GM18909 (cell line): ENCODE data around the gene TACSTD2.
A peak's percentile ranks its signal among the peaks of the same experiment; 100 is the strongest.
"Not testable (repeated sequence)": the region's sequence is repeated elsewhere in the genome, so short reads cannot be mapped to it uniquely, and the experiment has no call there.

Experiments used
- ATAC-seq: cut with Tn5 transposase; IDR thresholded peaks from one replicate; pipeline ENCODE4 v1.9.1; 2021; ENCODE audit warnings: mild to moderate bottlenecking; ENCODE audit not compliant: unreplicated experiment, poor library complexity

The TACSTD2 gene

GRCh38 chr1:58570094-58570493, 7.0 kb downstream of the TACSTD2 start:
- no peak for ATAC-seq

GRCh38 chr1:58568911-58569310, 8.1 kb downstream of the TACSTD2 start:
- ATAC-seq: no peak

GRCh38 chr1:58568271-58568860, 8.7 kb downstream of the TACSTD2 start:
- ATAC-seq: no peak

- ATAC-seq: no peak
Observed at GRCh38 chr1:58566339-58566738, 10.7 kb downstream of the TACSTD2 start.

- ATAC-seq: not testable (repeated sequence)
Observed at GRCh38 chr1:58563715-58564114, 13.3 kb downstream of the TACSTD2 start.

DNA sequence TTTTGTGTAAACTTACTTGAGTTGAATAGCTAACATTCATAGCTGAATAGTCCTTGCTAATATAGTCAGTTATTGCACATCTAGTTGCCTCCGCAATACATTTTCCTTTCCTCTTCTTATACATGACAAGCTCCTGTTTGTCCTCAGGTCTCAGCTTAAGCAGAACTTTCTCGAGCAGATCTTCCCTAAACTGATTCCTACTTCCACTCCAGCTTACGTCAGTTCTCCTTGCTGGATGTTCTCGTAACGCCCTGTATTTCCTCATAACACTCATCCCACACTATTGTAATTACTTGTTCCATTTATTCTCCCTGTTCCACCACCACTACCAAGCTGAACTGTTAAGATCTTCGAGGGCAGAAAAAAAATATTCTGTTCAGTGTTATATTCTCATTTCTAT, 15.4 kb downstream of the TACSTD2 start:
- no peak for ATAC-seq

- ATAC-seq: no peak
Observed at GRCh38 chr1:58555393-58555792, 21.7 kb downstream of the TACSTD2 start.

DNA sequence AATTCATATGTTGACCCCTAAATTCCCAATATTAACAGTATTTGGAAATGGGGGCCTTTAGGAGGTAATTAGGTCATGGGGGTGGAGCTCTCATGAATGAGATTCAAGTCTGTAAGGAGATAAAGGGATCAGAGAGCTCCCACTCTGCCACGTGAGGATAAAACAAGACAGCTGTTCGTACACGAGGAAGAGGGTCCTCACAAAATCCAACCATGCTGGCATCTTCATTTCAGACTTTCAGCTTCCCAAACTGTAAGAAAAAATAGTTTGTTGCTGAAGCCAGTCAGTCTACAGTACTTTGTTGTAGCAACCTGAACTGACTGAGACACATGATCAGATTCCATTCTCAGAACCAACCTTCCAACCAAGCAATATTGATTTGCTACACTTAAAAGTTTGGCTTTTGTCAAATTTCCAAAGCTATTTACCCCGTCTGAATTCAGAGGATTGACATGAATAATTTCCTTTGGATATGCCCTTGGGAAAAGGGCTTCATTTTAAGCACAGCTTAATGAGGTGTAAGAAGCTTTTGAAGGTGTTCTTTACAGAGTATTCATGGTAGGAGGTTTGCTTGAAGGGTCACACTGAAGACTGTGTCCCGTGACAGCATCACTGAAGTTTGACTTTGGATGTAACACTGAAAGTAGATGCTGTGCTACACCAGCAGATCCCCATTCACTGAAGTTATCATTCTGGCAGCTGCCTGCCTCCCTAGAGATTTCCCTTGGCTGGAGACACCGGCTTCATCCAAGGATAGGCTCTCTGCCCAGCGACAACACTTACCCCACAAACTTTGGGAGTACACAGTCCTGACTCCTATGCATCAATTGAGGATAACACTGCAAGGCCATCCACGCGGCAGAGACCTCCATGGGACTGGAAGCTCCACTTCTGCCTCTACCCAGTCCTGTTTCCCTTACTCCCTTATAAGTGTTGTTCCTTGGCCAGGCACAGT, 25.6 kb downstream of the TACSTD2 start:
- ATAC-seq: no peak

DNA sequence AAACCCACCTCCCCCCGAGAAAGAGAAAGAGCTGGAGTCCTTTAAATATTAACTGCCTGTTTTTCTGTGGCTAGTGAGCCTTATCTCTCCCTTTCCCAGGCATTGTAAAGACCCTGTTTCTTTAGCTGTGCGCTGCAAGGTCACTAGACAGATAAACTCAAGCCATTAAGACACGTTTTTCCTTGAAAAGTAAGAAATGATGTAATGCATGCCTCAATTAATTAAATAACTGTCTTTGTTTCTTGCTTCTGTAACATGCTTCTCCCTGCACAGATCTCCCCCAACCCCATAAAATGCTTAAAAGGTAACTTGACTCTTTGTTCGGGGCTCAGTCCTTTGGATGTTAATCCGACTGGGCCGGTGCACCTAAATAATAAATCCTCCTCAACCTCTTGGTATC, 27.8 kb downstream of the TACSTD2 start:
- ATAC-seq: not testable (repeated sequence)

DNA sequence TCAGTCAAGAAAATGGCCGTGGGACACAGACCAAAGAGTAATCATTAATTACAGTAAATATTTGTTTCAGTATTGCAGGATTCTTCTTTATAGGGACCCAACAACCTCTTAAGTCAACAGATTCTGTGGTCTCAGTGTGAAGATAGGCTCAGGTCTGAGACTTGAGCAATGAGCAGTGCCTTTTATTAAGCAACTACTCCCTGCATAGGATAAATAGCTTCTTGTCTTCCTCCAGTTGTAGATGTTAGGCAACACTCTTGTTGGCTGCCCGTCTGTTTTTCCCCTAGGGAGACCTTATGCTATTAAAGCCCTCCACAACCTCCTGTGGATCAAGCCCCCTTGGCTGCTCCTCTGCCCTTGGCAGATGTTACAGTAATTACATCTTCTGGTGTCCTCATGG, 28.7 kb downstream of the TACSTD2 start:
- ATAC-seq: no peak

DNA sequence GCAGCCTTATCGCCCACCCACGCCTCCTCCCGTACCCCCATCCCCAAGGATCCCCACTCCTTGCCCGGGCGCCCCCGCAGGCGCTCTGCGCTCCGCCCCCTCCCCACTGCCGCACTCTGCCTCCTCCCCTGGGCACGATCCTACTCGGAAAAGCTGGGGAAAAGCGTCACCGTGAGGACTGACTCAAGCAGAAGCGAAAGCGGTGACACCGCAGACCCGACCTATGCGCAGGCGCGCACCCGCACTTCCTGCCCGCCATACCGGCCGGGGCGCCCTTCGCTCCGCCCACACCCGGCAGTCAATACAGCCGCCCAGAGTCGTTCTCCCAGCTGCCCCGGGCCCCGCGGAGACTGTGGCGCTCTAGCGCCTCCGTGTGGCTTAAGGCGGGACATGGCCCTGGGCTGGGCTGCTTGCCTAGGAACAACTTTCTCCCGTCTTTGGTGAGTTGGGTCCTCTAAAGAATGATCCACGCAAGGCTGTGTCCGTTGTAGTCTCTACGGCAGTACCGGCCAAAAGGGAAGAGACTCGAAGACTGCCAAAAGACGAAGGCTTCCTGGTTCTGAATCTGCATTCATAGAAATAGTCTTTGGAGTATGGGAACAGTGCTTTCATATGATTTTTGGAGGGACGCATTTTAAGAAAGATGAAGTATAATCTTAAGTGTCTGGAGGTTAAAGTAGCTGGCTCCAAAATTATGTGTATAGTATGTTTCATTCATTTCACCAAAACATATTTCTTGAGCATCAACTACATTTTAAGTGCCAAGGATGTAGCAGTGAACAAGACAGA, 30.3 kb downstream of the TACSTD2 start, which contains the start of gene OMA1:
Gene OMA1, minus strand, starts transcription at position 207 of the 789 bp plus-strand sequence. CDS start 7,432 bp downstream, outside the sequence.
- ATAC-seq: peak; percentile 95

GRCh38 chr1:58545591-58546519, 31.2 kb downstream of the TACSTD2 start:
- peak; percentile 47 for ATAC-seq

- no peak for ATAC-seq
Observed at GRCh38 chr1:58543260-58543659, 33.8 kb downstream of the TACSTD2 start.

- no peak for ATAC-seq
Observed at GRCh38 chr1:58539553-58539952, 37.5 kb downstream of the TACSTD2 start.

DNA sequence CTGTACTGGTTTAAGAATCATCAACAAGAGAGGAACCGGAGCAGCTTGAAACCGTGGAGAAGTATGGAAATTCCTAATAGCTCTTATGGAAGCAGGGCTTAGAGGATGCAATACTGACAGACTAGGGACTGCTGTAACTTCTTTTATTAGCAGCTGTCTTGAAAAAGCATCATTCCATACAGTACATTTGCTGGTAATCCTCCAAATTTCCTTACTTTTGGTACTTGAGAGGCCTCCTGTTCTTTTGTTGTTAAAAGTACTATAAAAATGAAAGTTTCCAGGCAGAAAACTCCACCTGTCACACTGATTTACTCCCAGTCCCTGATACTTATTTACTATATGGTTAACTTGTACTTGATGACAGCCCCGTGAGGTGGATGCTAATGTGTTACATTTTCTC, 38.2 kb downstream of the TACSTD2 start:
- ATAC-seq: no peak

GRCh38 chr1:58531842-58532241, 45.2 kb downstream of the TACSTD2 start:
- not testable (repeated sequence) for ATAC-seq

DNA sequence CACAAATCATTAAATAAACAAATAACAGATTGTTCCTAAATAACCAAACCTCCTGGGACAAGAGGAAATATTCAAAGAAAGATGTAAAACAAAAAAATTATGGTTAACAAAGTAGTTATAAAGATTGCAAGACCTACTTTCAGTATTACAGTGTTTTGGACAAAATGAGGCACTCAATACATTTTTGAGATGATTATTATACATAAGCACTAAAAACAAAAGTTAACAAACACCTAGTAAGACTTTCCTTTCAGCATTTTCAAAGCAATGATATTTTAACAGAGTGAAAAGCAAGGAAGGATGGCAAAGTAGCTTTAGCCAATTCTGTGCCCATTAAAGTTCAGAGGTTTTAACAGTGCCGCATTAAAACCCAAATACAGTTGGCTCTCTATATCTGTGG, 47.8 kb downstream of the TACSTD2 start:
- ATAC-seq: no peak

- no peak for ATAC-seq
Observed at GRCh38 chr1:58528518-58528917, 48.5 kb downstream of the TACSTD2 start.
